Activated naive CD8-positive, alpha-beta T cell treated with anti-CD3 and anti-CD28 coated beads, Interleukin-2, amount 50 U/mL, for 24 hours (primary cell): Measurements from ENCODE around the gene RAB11FIP4.

Experiments
- ATAC-seq: fragments of 150-1000 bp; cut with Tn5 transposase; one replicate; pipeline ENCODE4 v1.10.0; 2021
- DNase-seq: peaks from one replicate; pipeline ENCODE4 v3.0.0; 2021
- H3K27ac Mint-ChIP-seq: one replicate; pipeline ENCODE4 v1.8.0; 2021; ENCODE audit warnings: mild to moderate bottlenecking, mixed read lengths
- H3K27me3 Mint-ChIP-seq: one replicate; pipeline ENCODE4 v1.8.0; 2021; ENCODE audit warnings: mixed read lengths
- H3K36me3 Mint-ChIP-seq: one replicate; pipeline ENCODE4 v1.8.0; 2021; ENCODE audit warnings: low read depth, mixed read lengths
- H3K4me1 Mint-ChIP-seq: one replicate; pipeline ENCODE4 v1.8.0; 2021; ENCODE audit warnings: mixed read lengths
- H3K4me3 Mint-ChIP-seq: one replicate; pipeline ENCODE4 v1.8.0; 2021; ENCODE audit warnings: mild to moderate bottlenecking, moderate library complexity, mixed read lengths
- H3K9me3 Mint-ChIP-seq: one replicate; pipeline ENCODE4 v1.8.0; 2021; ENCODE audit warnings: mixed read lengths

The RAB11FIP4 gene

GRCh38 chr17:31484821-31485220 is 93.3 kb downstream of the RAB11FIP4 start:
- no peak overlapping the region for H3K27ac Mint-ChIP-seq
- peaks cover 21% of the 10 kb centered on the region for H3K4me1 Mint-ChIP-seq
- no peak for ATAC-seq
- no peaks in the 10 kb centered on the region for H3K9me3 Mint-ChIP-seq
- no peaks in the 10 kb centered on the region for H3K27me3 Mint-ChIP-seq
- no peaks in the 10 kb centered on the region for H3K36me3 Mint-ChIP-seq
- no peak for DNase-seq
- H3K4me3 Mint-ChIP-seq, result no peak overlapping the region

GRCh38 chr17:31486351-31487062 is 95.0 kb downstream of the RAB11FIP4 start:
- H3K27ac Mint-ChIP-seq, result no peak overlapping the region
- peaks cover 37% of the 10 kb centered on the region for H3K4me1 Mint-ChIP-seq
- peak overlapping the region; percentile 79 for H3K4me3 Mint-ChIP-seq
- no peak for DNase-seq
- no peaks in the 10 kb centered on the region for H3K27me3 Mint-ChIP-seq
- no peak for ATAC-seq
- H3K36me3 Mint-ChIP-seq, result no peaks in the 10 kb centered on the region
- H3K9me3 Mint-ChIP-seq, result no peaks in the 10 kb centered on the region

GRCh38 chr17:31487063-31487647 is 95.7 kb downstream of the RAB11FIP4 start:
- peak overlapping the region; percentile 77 for H3K27ac Mint-ChIP-seq
- no peak for DNase-seq
- H3K27me3 Mint-ChIP-seq, result no peaks in the 10 kb centered on the region
- no peaks in the 10 kb centered on the region for H3K36me3 Mint-ChIP-seq
- peak overlapping the region; percentile 79 for H3K4me3 Mint-ChIP-seq
- H3K9me3 Mint-ChIP-seq, result no peaks in the 10 kb centered on the region
- ATAC-seq, result no peak
- H3K4me1 Mint-ChIP-seq, result peaks cover 43% of the 10 kb centered on the region

- DNase-seq (peak; percentile 88), ATAC-seq (peak; percentile 88)
- H3K9me3 Mint-ChIP-seq, result no peaks in the 10 kb centered on the region
- H3K36me3 Mint-ChIP-seq, result no peaks in the 10 kb centered on the region
- peak overlapping the region; percentile 77 for H3K27ac Mint-ChIP-seq
- peak overlapping the region; percentile 79 for H3K4me3 Mint-ChIP-seq
- no peaks in the 10 kb centered on the region for H3K27me3 Mint-ChIP-seq
- peaks cover 49% of the 10 kb centered on the region for H3K4me1 Mint-ChIP-seq
These were observed 96.3 kb downstream of the RAB11FIP4 start for GRCh38 chr17:31487648-31488263.

GRCh38 chr17:31488264-31488981 is 96.9 kb downstream of the RAB11FIP4 start:
- ATAC-seq (peak; percentile 4), DNase-seq (peak; percentile 39)
- H3K4me3 Mint-ChIP-seq, result peak overlapping the region; percentile 81
- H3K27me3 Mint-ChIP-seq, result no peaks in the 10 kb centered on the region
- H3K36me3 Mint-ChIP-seq, result no peaks in the 10 kb centered on the region
- peak overlapping the region; percentile 78 for H3K27ac Mint-ChIP-seq
- H3K9me3 Mint-ChIP-seq, result no peaks in the 10 kb centered on the region
- peaks cover 56% of the 10 kb centered on the region for H3K4me1 Mint-ChIP-seq

- DNase-seq (no peak), ATAC-seq (no peak)
- no peaks in the 10 kb centered on the region for H3K9me3 Mint-ChIP-seq
- peak overlapping the region; percentile 81 for H3K4me3 Mint-ChIP-seq
- peaks cover 61% of the 10 kb centered on the region for H3K4me1 Mint-ChIP-seq
- H3K27me3 Mint-ChIP-seq, result no peaks in the 10 kb centered on the region
- H3K36me3 Mint-ChIP-seq, result no peaks in the 10 kb centered on the region
- H3K27ac Mint-ChIP-seq, result peak overlapping the region; percentile 78
These were observed 97.5 kb downstream of the RAB11FIP4 start for GRCh38 chr17:31488982-31489294.

GRCh38 chr17:31489295-31490018 is 98.0 kb downstream of the RAB11FIP4 start:
- H3K9me3 Mint-ChIP-seq, result no peaks in the 10 kb centered on the region
- no peak for ATAC-seq
- DNase-seq, result no peak
- peaks cover 65% of the 10 kb centered on the region for H3K4me1 Mint-ChIP-seq
- no peak overlapping the region for H3K27ac Mint-ChIP-seq
- peak overlapping the region; percentile 81 for H3K4me3 Mint-ChIP-seq
- H3K36me3 Mint-ChIP-seq, result no peaks in the 10 kb centered on the region
- H3K27me3 Mint-ChIP-seq, result no peaks in the 10 kb centered on the region

GRCh38 chr17:31490019-31490650 is 98.7 kb downstream of the RAB11FIP4 start:
- Mint-ChIP-seq H3K4me1 (peaks cover 71% of the 10 kb centered on the region), H3K27ac (peak overlapping the region; percentile 22), H3K9me3 (no peaks in the 10 kb centered on the region), H3K36me3 (no peaks in the 10 kb centered on the region), H3K27me3 (no peaks in the 10 kb centered on the region), H3K4me3 (peak overlapping the region; percentile 81)
- DNase-seq, result no peak
- ATAC-seq, result no peak

- Mint-ChIP-seq H3K4me3 (no peak overlapping the region), H3K27me3 (no peaks in the 10 kb centered on the region), H3K4me1 (peaks cover 78% of the 10 kb centered on the region), H3K36me3 (no peaks in the 10 kb centered on the region), H3K9me3 (no peaks in the 10 kb centered on the region), H3K27ac (peak overlapping the region; percentile 39)
- ATAC-seq, result no peak
- no peak for DNase-seq
These were observed 99.3 kb downstream of the RAB11FIP4 start for GRCh38 chr17:31490671-31491375.

- Mint-ChIP-seq H3K27me3 (no peaks in the 10 kb centered on the region), H3K36me3 (no peaks in the 10 kb centered on the region), H3K4me1 (peaks cover 85% of the 10 kb centered on the region), H3K9me3 (no peaks in the 10 kb centered on the region), H3K4me3 (peak overlapping the region; percentile 31), H3K27ac (peak overlapping the region; percentile 39)
- no peak for DNase-seq
- no peak for ATAC-seq
These were observed 100.1 kb downstream of the RAB11FIP4 start for GRCh38 chr17:31491376-31492131.

GRCh38 chr17:31492206-31492605 is 100.7 kb downstream of the RAB11FIP4 start:
- Mint-ChIP-seq H3K27me3 (no peaks in the 10 kb centered on the region), H3K4me3 (no peak overlapping the region), H3K9me3 (no peaks in the 10 kb centered on the region), H3K27ac (peak overlapping the region; percentile 93), H3K4me1 (peaks cover 86% of the 10 kb centered on the region), H3K36me3 (no peaks in the 10 kb centered on the region)
- no peak for ATAC-seq
- DNase-seq, result no peak

GRCh38 chr17:31492880-31493655 is 101.6 kb downstream of the RAB11FIP4 start:
- H3K4me3 Mint-ChIP-seq, result peak overlapping the region; percentile 64
- no peaks in the 10 kb centered on the region for H3K9me3 Mint-ChIP-seq
- H3K27me3 Mint-ChIP-seq, result no peaks in the 10 kb centered on the region
- peaks cover 91% of the 10 kb centered on the region for H3K4me1 Mint-ChIP-seq
- DNase-seq, result peak; percentile 81
- peak overlapping the region; percentile 93 for H3K27ac Mint-ChIP-seq
- H3K36me3 Mint-ChIP-seq, result no peaks in the 10 kb centered on the region
- ATAC-seq, result peak; percentile 54
